ENCODE data around the gene SMAD3. TPM values are rescaled to one million over a fixed set of nuclear protein-coding genes. Genes with fewer than 3 reads are reported as not detected.
A peak's percentile ranks its signal among the peaks of the same experiment; 100 is the strongest.

The SMAD3 gene
- polyA plus RNA-seq, 2 donors: 24.8 to 51.5 TPM

GRCh38 chr15:67216859-67217258, 151.5 kb downstream of the SMAD3 start:
- H3K27ac ChIP-seq (ENCODE audit: low read depth in 2 of 2, low read length in 1 of 2): no peak overlapping the region
- H3K36me3 ChIP-seq (ENCODE audit: control insufficient read depth in 2 of 2, insufficient read depth in 2 of 2, low read length in 1 of 2): no peaks in the 10 kb centered on the region
- no peaks in the 10 kb centered on the region for H3K27me3 ChIP-seq (ENCODE audit: control insufficient read depth in 1 of 2, insufficient read depth in 2 of 2, low read length in 2 of 2)
- no peaks in the 10 kb centered on the region for H3K4me1 ChIP-seq (ENCODE audit: control insufficient read depth in 2 of 2, insufficient read depth in 2 of 2, low read length in 1 of 2)
- no peak overlapping the region for H3K4me3 ChIP-seq (ENCODE audit: low read depth in 1 of 2, low read length in 2 of 2)
- no peaks in the 10 kb centered on the region for H3K9me3 ChIP-seq (ENCODE audit: control insufficient read depth in 2 of 2, insufficient read depth in 1 of 2, low read depth in 1 of 2, low read length in 1 of 2)

- Histone ChIP-seq H3K9me3 (ENCODE audit: control insufficient read depth in 2 of 2, insufficient read depth in 1 of 2, low read depth in 1 of 2, low read length in 1 of 2) (no peaks in the 10 kb centered on the region), H3K36me3 (ENCODE audit: control insufficient read depth in 2 of 2, insufficient read depth in 2 of 2, low read length in 1 of 2) (no peaks in the 10 kb centered on the region), H3K4me3 (ENCODE audit: low read depth in 1 of 2, low read length in 2 of 2) (no peak overlapping the region), H3K27ac (ENCODE audit: low read depth in 2 of 2, low read length in 1 of 2) (no peak overlapping the region), H3K27me3 (ENCODE audit: control insufficient read depth in 1 of 2, insufficient read depth in 2 of 2, low read length in 2 of 2) (no peaks in the 10 kb centered on the region), H3K4me1 (ENCODE audit: control insufficient read depth in 2 of 2, insufficient read depth in 2 of 2, low read length in 1 of 2) (no peaks in the 10 kb centered on the region)
Measured at GRCh38 chr15:67218428-67218827, 153.0 kb downstream of the SMAD3 start.

GRCh38 chr15:67219288-67219687, 153.9 kb downstream of the SMAD3 start:
- no peaks in the 10 kb centered on the region for H3K36me3 ChIP-seq (ENCODE audit: control insufficient read depth in 2 of 2, insufficient read depth in 2 of 2, low read length in 1 of 2)

GRCh38 chr15:67224889-67225288, 159.5 kb downstream of the SMAD3 start:
- 52 to 54% methylated on average over 3 of the region's 3 CpGs for WGBS, 2 donors
- peak overlapping the region in 1 of 2 donors; percentile 4 for H3K27ac ChIP-seq (ENCODE audit: low read depth in 2 of 2, low read length in 1 of 2)

More at GRCh38 chr15:67219288-67219687, 153.9 kb downstream of the SMAD3 start:
- Histone ChIP-seq H3K27ac (ENCODE audit: low read depth in 2 of 2, low read length in 1 of 2) (no peak overlapping the region), H3K9me3 (ENCODE audit: control insufficient read depth in 2 of 2, insufficient read depth in 1 of 2, low read depth in 1 of 2, low read length in 1 of 2) (no peaks in the 10 kb centered on the region), H3K4me1 (ENCODE audit: control insufficient read depth in 2 of 2, insufficient read depth in 2 of 2, low read length in 1 of 2) (no peaks in the 10 kb centered on the region), H3K27me3 (ENCODE audit: control insufficient read depth in 1 of 2, insufficient read depth in 2 of 2, low read length in 2 of 2) (no peaks in the 10 kb centered on the region), H3K4me3 (ENCODE audit: low read depth in 1 of 2, low read length in 2 of 2) (no peak overlapping the region)
- 97 to 98% methylated on average over 2 of the region's 2 CpGs for WGBS, 2 donors

GRCh38 chr15:67225336-67225735, 159.9 kb downstream of the SMAD3 start:
- H3K27ac ChIP-seq (ENCODE audit: low read depth in 2 of 2, low read length in 1 of 2): no peak overlapping the region
- WGBS, 2 donors: 71 to 80% methylated on average over 2 of the region's 2 CpGs

More at GRCh38 chr15:67224889-67225288, 159.5 kb downstream of the SMAD3 start:
- no peaks in the 10 kb centered on the region for H3K27me3 ChIP-seq (ENCODE audit: control insufficient read depth in 1 of 2, insufficient read depth in 2 of 2, low read length in 2 of 2)
- no peak overlapping the region for H3K4me3 ChIP-seq (ENCODE audit: low read depth in 1 of 2, low read length in 2 of 2)
- no peaks in the 10 kb centered on the region for H3K9me3 ChIP-seq (ENCODE audit: control insufficient read depth in 2 of 2, insufficient read depth in 1 of 2, low read depth in 1 of 2, low read length in 1 of 2)
- peaks cover 0 to 2% of the 10 kb centered on the region in 2 donors for H3K4me1 ChIP-seq (ENCODE audit: control insufficient read depth in 2 of 2, insufficient read depth in 2 of 2, low read length in 1 of 2)
- H3K36me3 ChIP-seq (ENCODE audit: control insufficient read depth in 2 of 2, insufficient read depth in 2 of 2, low read length in 1 of 2): no peaks in the 10 kb centered on the region

GRCh38 chr15:67227431-67227830, 162.0 kb downstream of the SMAD3 start:
- 75 to 88% methylated on average over 1 of the region's 1 CpG for WGBS, 2 donors
- Histone ChIP-seq H3K4me1 (ENCODE audit: control insufficient read depth in 2 of 2, insufficient read depth in 2 of 2, low read length in 1 of 2) (peaks cover 0 to 2% of the 10 kb centered on the region in 2 donors), H3K27me3 (ENCODE audit: control insufficient read depth in 1 of 2, insufficient read depth in 2 of 2, low read length in 2 of 2) (no peaks in the 10 kb centered on the region), H3K9me3 (ENCODE audit: control insufficient read depth in 2 of 2, insufficient read depth in 1 of 2, low read depth in 1 of 2, low read length in 1 of 2) (no peaks in the 10 kb centered on the region), H3K4me3 (ENCODE audit: low read depth in 1 of 2, low read length in 2 of 2) (no peak overlapping the region), H3K27ac (ENCODE audit: low read depth in 2 of 2, low read length in 1 of 2) (no peak overlapping the region), H3K36me3 (ENCODE audit: control insufficient read depth in 2 of 2, insufficient read depth in 2 of 2, low read length in 1 of 2) (peaks cover 0 to 5% of the 10 kb centered on the region in 2 donors)

More at GRCh38 chr15:67225336-67225735, 159.9 kb downstream of the SMAD3 start:
- H3K9me3 ChIP-seq (ENCODE audit: control insufficient read depth in 2 of 2, insufficient read depth in 1 of 2, low read depth in 1 of 2, low read length in 1 of 2): no peaks in the 10 kb centered on the region
- H3K4me1 ChIP-seq (ENCODE audit: control insufficient read depth in 2 of 2, insufficient read depth in 2 of 2, low read length in 1 of 2): peaks cover 0 to 2% of the 10 kb centered on the region in 2 donors
- no peaks in the 10 kb centered on the region for H3K27me3 ChIP-seq (ENCODE audit: control insufficient read depth in 1 of 2, insufficient read depth in 2 of 2, low read length in 2 of 2)
- H3K4me3 ChIP-seq (ENCODE audit: low read depth in 1 of 2, low read length in 2 of 2): no peak overlapping the region
- H3K36me3 ChIP-seq (ENCODE audit: control insufficient read depth in 2 of 2, insufficient read depth in 2 of 2, low read length in 1 of 2): peaks cover 0 to 2% of the 10 kb centered on the region in 2 donors

GRCh38 chr15:67227846-67228245, 162.4 kb downstream of the SMAD3 start:
- 97 to 100% methylated on average over 1 of the region's 1 CpG for WGBS, 2 donors

GRCh38 chr15:67228286-67228685, 162.9 kb downstream of the SMAD3 start:
- Histone ChIP-seq H3K4me3 (ENCODE audit: low read depth in 1 of 2, low read length in 2 of 2) (no peak overlapping the region), H3K27me3 (ENCODE audit: control insufficient read depth in 1 of 2, insufficient read depth in 2 of 2, low read length in 2 of 2) (no peaks in the 10 kb centered on the region), H3K9me3 (ENCODE audit: control insufficient read depth in 2 of 2, insufficient read depth in 1 of 2, low read depth in 1 of 2, low read length in 1 of 2) (no peaks in the 10 kb centered on the region), H3K27ac (ENCODE audit: low read depth in 2 of 2, low read length in 1 of 2) (no peak overlapping the region), H3K36me3 (ENCODE audit: control insufficient read depth in 2 of 2, insufficient read depth in 2 of 2, low read length in 1 of 2) (peaks cover 0 to 5% of the 10 kb centered on the region in 2 donors), H3K4me1 (ENCODE audit: control insufficient read depth in 2 of 2, insufficient read depth in 2 of 2, low read length in 1 of 2) (peaks cover 0 to 2% of the 10 kb centered on the region in 2 donors)
- 63 to 66% methylated on average over 1 of the region's 1 CpG for WGBS, 2 donors

More at GRCh38 chr15:67227846-67228245, 162.4 kb downstream of the SMAD3 start:
- H3K9me3 ChIP-seq (ENCODE audit: control insufficient read depth in 2 of 2, insufficient read depth in 1 of 2, low read depth in 1 of 2, low read length in 1 of 2): no peaks in the 10 kb centered on the region
- no peak overlapping the region for H3K4me3 ChIP-seq (ENCODE audit: low read depth in 1 of 2, low read length in 2 of 2)
- no peaks in the 10 kb centered on the region for H3K27me3 ChIP-seq (ENCODE audit: control insufficient read depth in 1 of 2, insufficient read depth in 2 of 2, low read length in 2 of 2)
- peaks cover 0 to 2% of the 10 kb centered on the region in 2 donors for H3K4me1 ChIP-seq (ENCODE audit: control insufficient read depth in 2 of 2, insufficient read depth in 2 of 2, low read length in 1 of 2)
- peaks cover 0 to 5% of the 10 kb centered on the region in 2 donors for H3K36me3 ChIP-seq (ENCODE audit: control insufficient read depth in 2 of 2, insufficient read depth in 2 of 2, low read length in 1 of 2)
- no peak overlapping the region for H3K27ac ChIP-seq (ENCODE audit: low read depth in 2 of 2, low read length in 1 of 2)

GRCh38 chr15:67230504-67230903, 165.1 kb downstream of the SMAD3 start:
- peaks cover 0 to 2% of the 10 kb centered on the region in 2 donors for H3K4me1 ChIP-seq (ENCODE audit: control insufficient read depth in 2 of 2, insufficient read depth in 2 of 2, low read length in 1 of 2)
- H3K36me3 ChIP-seq (ENCODE audit: control insufficient read depth in 2 of 2, insufficient read depth in 2 of 2, low read length in 1 of 2): peaks cover 0 to 5% of the 10 kb centered on the region in 2 donors
- WGBS, 2 donors: 94 to 98% methylated on average over 2 of the region's 2 CpGs
- H3K27ac ChIP-seq (ENCODE audit: low read depth in 2 of 2, low read length in 1 of 2): no peak overlapping the region
- H3K9me3 ChIP-seq (ENCODE audit: control insufficient read depth in 2 of 2, insufficient read depth in 1 of 2, low read depth in 1 of 2, low read length in 1 of 2): no peaks in the 10 kb centered on the region
- H3K4me3 ChIP-seq (ENCODE audit: low read depth in 1 of 2, low read length in 2 of 2): no peak overlapping the region
- no peaks in the 10 kb centered on the region for H3K27me3 ChIP-seq (ENCODE audit: control insufficient read depth in 1 of 2, insufficient read depth in 2 of 2, low read length in 2 of 2)

GRCh38 chr15:67232591-67232990, 167.2 kb downstream of the SMAD3 start:
- H3K4me1 ChIP-seq (ENCODE audit: control insufficient read depth in 2 of 2, insufficient read depth in 2 of 2, low read length in 1 of 2): no peaks in the 10 kb centered on the region
- peaks cover 0 to 5% of the 10 kb centered on the region in 2 donors for H3K36me3 ChIP-seq (ENCODE audit: control insufficient read depth in 2 of 2, insufficient read depth in 2 of 2, low read length in 1 of 2)
- no peaks in the 10 kb centered on the region for H3K9me3 ChIP-seq (ENCODE audit: control insufficient read depth in 2 of 2, insufficient read depth in 1 of 2, low read depth in 1 of 2, low read length in 1 of 2)
- no peak overlapping the region for H3K4me3 ChIP-seq (ENCODE audit: low read depth in 1 of 2, low read length in 2 of 2)
- WGBS, 2 donors: 70 to 71% methylated on average over 3 of the region's 3 CpGs
- no peaks in the 10 kb centered on the region for H3K27me3 ChIP-seq (ENCODE audit: control insufficient read depth in 1 of 2, insufficient read depth in 2 of 2, low read length in 2 of 2)
- H3K27ac ChIP-seq (ENCODE audit: low read depth in 2 of 2, low read length in 1 of 2): no peak overlapping the region
